Smooth muscle cell (in vitro differentiated cells): ENCODE measurements around the gene THAP5. TPM values are rescaled to one million over a fixed set of nuclear protein-coding genes. Genes with fewer than 3 reads are reported as not detected.

Source experiments
- DNase-seq: peaks from one replicate; lab custom pipeline; 2025; ENCODE audit not compliant: unreplicated experiment; lab: John Stamatoyannopoulos, UW
- H2AFZ ChIP-seq: fragments of 200-600 bp; sonication (generic); 2 replicates; pipeline ENCODE4 v1.6.0; 2016; ENCODE audit warnings: antibody characterized with exemption, low read depth, mild to moderate bottlenecking
- H3F3A ChIP-seq: fragments of 200-600 bp; sonication (generic); 2 replicates; pipeline ENCODE4 v1.6.0; 2017; ENCODE audit warnings: antibody characterized with exemption, low read depth
- H3K27ac ChIP-seq: fragments of 200-600 bp; sonication (generic); 2 replicates; pipeline ENCODE4 v1.5.1; 2016; ENCODE audit warnings: low read depth, mild to moderate bottlenecking
- H3K27me3 ChIP-seq: fragments of 200-600 bp; sonication (generic); 2 replicates; pipeline ENCODE4 v1.6.1; 2016; ENCODE audit warnings: low read depth, mild to moderate bottlenecking
- H3K36me3 ChIP-seq: fragments of 200-600 bp; sonication (generic); 2 replicates; pipeline ENCODE4 v1.5.1; 2016; ENCODE audit warnings: low read depth
- H3K4me1 ChIP-seq: fragments of 200-600 bp; sonication (generic); 2 replicates; pipeline ENCODE4 v1.5.1; 2016; ENCODE audit warnings: low read depth
- H3K4me2 ChIP-seq: fragments of 200-600 bp; sonication (generic); 2 replicates; pipeline ENCODE4 v1.6.0; 2016; ENCODE audit warnings: mild to moderate bottlenecking
- H3K4me3 ChIP-seq: fragments of 200-600 bp; sonication (generic); 2 replicates; pipeline ENCODE4 v1.5.1; 2016; ENCODE audit warnings: mild to moderate bottlenecking
- H3K79me2 ChIP-seq: fragments of 200-600 bp; sonication (generic); 2 replicates; pipeline ENCODE4 v1.6.0; 2016; ENCODE audit warnings: low read depth, mild to moderate bottlenecking
- H3K9ac ChIP-seq: fragments of 200-600 bp; sonication (generic); 2 replicates; pipeline ENCODE4 v1.6.0; 2016; ENCODE audit warnings: low read depth
- H3K9me3 ChIP-seq: fragments of 200-600 bp; sonication (generic); replicated peaks from 2 replicates; pipeline ENCODE4 v1.5.1; 2016; ENCODE audit warnings: low read depth
- H4K20me1 ChIP-seq: fragments of 200-600 bp; sonication (generic); 2 replicates; pipeline ENCODE4 v1.6.0; 2016; ENCODE audit warnings: low read depth
- CTCF ChIP-seq: fragments of 200-600 bp; sonication (generic); IDR thresholded peaks from 2 replicates; pipeline ENCODE4 v1.5.1; 2017; ENCODE audit warnings: borderline replicate concordance, mild to moderate bottlenecking, antibody characterized with exemption; ENCODE audit not compliant: insufficient read depth, poor library complexity, severe bottlenecking
- WGBS: methylation state at CpG from one replicate; pipeline ENCODE4 v1.1.7; 2016; ENCODE audit warnings: low lambda C conversion rate; 5-methylcytosine and 5-hydroxymethylcytosine counted together
- polyA plus RNA-seq: library from polyadenylated mRNA; unstranded; fragments of >200 nt; fragmentation: Nextera tagmentation; extraction: Ambion mirVana; gene quantifications from 2 replicates; pipeline ENCODE4 v1.2.1, GENCODE V29; 2016
- total RNA-seq: library from RNA; depleted of rRNA; stranded (reverse); fragments of >200 nt; gene quantifications from 2 replicates; pipeline ENCODE4 v1.2.3, GENCODE V29; 2014

Gene THAP5
- total and polyA plus RNA-seq, 2 experiments from 2014 or later, result 9.4 to 45.0 TPM

- Histone ChIP-seq H3K36me3 (no peaks in the 10 kb centered on the region), H3K9me3 (no peaks in the 10 kb centered on the region), H3K27ac (no peak overlapping the region), H3K4me2 (no peak overlapping the region), H3F3A (no peaks in the 10 kb centered on the region), H3K9ac (no peak overlapping the region), H4K20me1 (no peaks in the 10 kb centered on the region), H3K79me2 (no peaks in the 10 kb centered on the region), H3K4me1 (peaks cover 4% of the 10 kb centered on the region), H3K27me3 (no peaks in the 10 kb centered on the region), H2AFZ (no peak overlapping the region), H3K4me3 (no peak overlapping the region)
- WGBS, result 76% methylated on average over 2 of the region's 3 CpGs
- DNase-seq, result no peak
- no peak for TF ChIP-seq CTCF
Observed at GRCh38 chr7:108586274-108586710, 16.8 kb upstream of the THAP5 start.

- no peaks in the 10 kb centered on the region for H3K79me2 ChIP-seq
- no peak for TF ChIP-seq CTCF
- no peak overlapping the region for H3K27ac ChIP-seq
- H2AFZ ChIP-seq, result no peak overlapping the region
- H3K9me3 ChIP-seq, result no peaks in the 10 kb centered on the region
- H3F3A ChIP-seq, result no peaks in the 10 kb centered on the region
- no peak overlapping the region for H3K4me2 ChIP-seq
- H3K27me3 ChIP-seq, result no peaks in the 10 kb centered on the region
- H3K4me3 ChIP-seq, result no peak overlapping the region
- H3K36me3 ChIP-seq, result no peaks in the 10 kb centered on the region
- DNase-seq, result no peak
- WGBS, result 76% methylated on average over 2 of the region's 2 CpGs
- peaks cover 4% of the 10 kb centered on the region for H3K4me1 ChIP-seq
- H4K20me1 ChIP-seq, result no peaks in the 10 kb centered on the region
- H3K9ac ChIP-seq, result no peak overlapping the region
Observed at GRCh38 chr7:108585843-108586242, 16.3 kb upstream of the THAP5 start.

- H3K4me2 ChIP-seq, result no peak overlapping the region
- no peaks in the 10 kb centered on the region for H4K20me1 ChIP-seq
- H3K4me1 ChIP-seq, result peaks cover 4% of the 10 kb centered on the region
- no peaks in the 10 kb centered on the region for H3K27me3 ChIP-seq
- H3K36me3 ChIP-seq, result no peaks in the 10 kb centered on the region
- DNase-seq, result no peak
- no peak overlapping the region for H3K27ac ChIP-seq
- 100% methylated on average over 1 of the region's 1 CpG for WGBS
- H3K9me3 ChIP-seq, result no peaks in the 10 kb centered on the region
- no peak overlapping the region for H2AFZ ChIP-seq
- no peaks in the 10 kb centered on the region for H3F3A ChIP-seq
- no peak for TF ChIP-seq CTCF
- H3K4me3 ChIP-seq, result no peak overlapping the region
- H3K9ac ChIP-seq, result no peak overlapping the region
- H3K79me2 ChIP-seq, result no peaks in the 10 kb centered on the region
Observed at GRCh38 chr7:108584211-108584610, 14.7 kb upstream of the THAP5 start.

GRCh38 chr7:108581655-108582491 is 12.4 kb upstream of the THAP5 start:
- Histone ChIP-seq H3K9ac (no peak overlapping the region), H3K79me2 (no peaks in the 10 kb centered on the region), H3K36me3 (no peaks in the 10 kb centered on the region), H3K27ac (no peak overlapping the region), H3K4me3 (no peak overlapping the region), H4K20me1 (no peaks in the 10 kb centered on the region), H3K9me3 (no peaks in the 10 kb centered on the region), H3K4me2 (no peak overlapping the region), H3K27me3 (no peaks in the 10 kb centered on the region), H3K4me1 (peaks cover 4% of the 10 kb centered on the region), H2AFZ (no peak overlapping the region), H3F3A (no peaks in the 10 kb centered on the region)
- TF ChIP-seq CTCF, result no peak
- WGBS, result 45% methylated on average over 4 of the region's 4 CpGs
- no peak for DNase-seq
